COR-L47 (cell line): ENCODE data around the gene LIN37.

Experiments used
- DNase-seq: peaks from one replicate; lab custom pipeline; 2025; lab: John Stamatoyannopoulos, UW

The LIN37 gene

GRCh38 chr19:35748106-35749020 is at the start of gene LIN37:
TSS of gene LIN37 (plus strand) at chr19:35748576. CDS start at chr19:35748725, 149 bp downstream.
- DNase-seq = peak; percentile 98

GRCh38 chr19:35702223-35703012 is 46.0 kb upstream of the LIN37 start:
- DNase-seq = peak; percentile 97

- no peak for DNase-seq
Observed at GRCh38 chr19:35703343-35703742, 45.0 kb upstream of the LIN37 start.

GRCh38 chr19:35704218-35704617 is 44.2 kb upstream of the LIN37 start, which contains the start of gene ZBTB32:
TSS of gene ZBTB32 (plus strand) at chr19:35704558. CDS start at chr19:35714627, 10,069 bp downstream.
- no peak for DNase-seq

- DNase-seq = no peak
Observed at GRCh38 chr19:35708391-35708790, 40.0 kb upstream of the LIN37 start.

GRCh38 chr19:35710784-35711723 is 37.3 kb upstream of the LIN37 start:
- DNase-seq = no peak

GRCh38 chr19:35712567-35713505 is 35.5 kb upstream of the LIN37 start:
- DNase-seq = no peak

GRCh38 chr19:35713506-35713850 is 34.9 kb upstream of the LIN37 start:
- no peak for DNase-seq

- no peak for DNase-seq
Observed at GRCh38 chr19:35713904-35714495, 34.4 kb upstream of the LIN37 start.

GRCh38 chr19:35714601-35715354 is 33.6 kb upstream of the LIN37 start:
- DNase-seq = no peak

GRCh38 chr19:35715355-35715809 is 33.0 kb upstream of the LIN37 start:
- no peak for DNase-seq

GRCh38 chr19:35715981-35716800 is 32.2 kb upstream of the LIN37 start:
- DNase-seq = no peak

GRCh38 chr19:35716801-35717664 is 31.3 kb upstream of the LIN37 start:
- DNase-seq = peak; percentile 81

GRCh38 chr19:35717665-35718344 is 30.6 kb upstream of the LIN37 start, which contains the start of gene KMT2B:
TSS of gene KMT2B (plus strand) at chr19:35718003. CDS start at chr19:35718019, 16 bp downstream.
- peak; percentile 95 for DNase-seq

GRCh38 chr19:35718345-35719041 is 29.9 kb upstream of the LIN37 start:
- no peak for DNase-seq
